Skeletal muscle satellite cell (primary cell): ENCODE results near the gene MIEF2.

ENCODE experiments used
- H3K27me3 ChIP-seq: 2 replicates; pipeline ENCODE4 v1.7.0; 2013; ENCODE audit warnings: low read length; ENCODE audit not compliant: control insufficient read depth, insufficient read depth
- H3K36me3 ChIP-seq: 2 replicates; pipeline ENCODE4 v1.7.0; 2013; ENCODE audit warnings: mild to moderate bottlenecking, control low read depth, low read length; ENCODE audit not compliant: insufficient read depth
- H3K4me1 ChIP-seq: 2 replicates; pipeline ENCODE4 v1.7.0; 2013; ENCODE audit warnings: low read length; ENCODE audit not compliant: control insufficient read depth, insufficient read depth
- H3K4me2 ChIP-seq: 2 replicates; pipeline ENCODE4 v1.7.0; 2013; ENCODE audit warnings: mild to moderate bottlenecking, low read length
- H3K4me3 ChIP-seq: 2 replicates; pipeline ENCODE4 v1.7.0; 2013; ENCODE audit warnings: low read length
- H3K9ac ChIP-seq: 2 replicates; pipeline ENCODE4 v1.7.0; 2013; ENCODE audit warnings: mild to moderate bottlenecking, low read depth, low read length, moderate library complexity
- H3K9me3 ChIP-seq: replicated peaks from 2 replicates; pipeline ENCODE4 v1.7.0; 2013; ENCODE audit warnings: mild to moderate bottlenecking, control low read depth, low read length

Gene MIEF2

DNA sequence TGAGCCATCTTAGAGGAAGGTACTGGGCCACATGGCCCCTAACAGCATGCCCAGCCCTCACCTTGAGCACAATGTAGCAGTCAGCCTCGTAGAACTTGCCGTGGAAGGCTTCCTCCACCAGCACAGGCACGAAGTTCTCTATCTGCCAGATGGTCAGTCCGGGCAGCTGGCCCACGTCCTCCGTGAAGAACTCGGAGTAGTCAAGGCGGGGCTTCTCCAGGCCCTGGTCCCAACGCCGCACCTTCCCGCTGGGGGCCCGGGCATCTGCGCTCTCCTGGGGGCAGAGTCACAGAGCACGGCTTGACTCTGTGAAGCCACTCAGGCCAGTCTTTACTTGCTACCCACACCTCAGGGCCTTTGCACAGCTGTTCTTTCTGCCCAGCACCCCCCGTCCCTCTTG, 9.3 kb upstream of the MIEF2 start:
- Histone ChIP-seq H3K4me3 (no peak overlapping the region), H3K4me2 (no peak overlapping the region), H3K27me3 (no peaks in the 10 kb centered on the region), H3K9me3 (no peaks in the 10 kb centered on the region), H3K9ac (no peak overlapping the region), H3K4me1 (no peaks in the 10 kb centered on the region), H3K36me3 (peaks cover 95% of the 10 kb centered on the region)

GRCh38 chr17:18252160-18252559, 8.3 kb upstream of the MIEF2 start:
- H3K4me1 ChIP-seq = peaks cover 7% of the 10 kb centered on the region
- H3K4me2 ChIP-seq = no peak overlapping the region
- no peaks in the 10 kb centered on the region for H3K27me3 ChIP-seq
- no peaks in the 10 kb centered on the region for H3K9me3 ChIP-seq
- H3K4me3 ChIP-seq = no peak overlapping the region
- H3K36me3 ChIP-seq = peaks cover 95% of the 10 kb centered on the region
- no peak overlapping the region for H3K9ac ChIP-seq

- Histone ChIP-seq H3K4me2 (no peak overlapping the region), H3K9ac (no peak overlapping the region), H3K4me3 (no peak overlapping the region), H3K4me1 (peaks cover 12% of the 10 kb centered on the region), H3K27me3 (no peaks in the 10 kb centered on the region), H3K9me3 (no peaks in the 10 kb centered on the region), H3K36me3 (peaks cover 84% of the 10 kb centered on the region)
Measured at GRCh38 chr17:18253187-18253884, 7.1 kb upstream of the MIEF2 start.

GRCh38 chr17:18253947-18254821, 6.3 kb upstream of the MIEF2 start:
- no peaks in the 10 kb centered on the region for H3K27me3 ChIP-seq
- no peaks in the 10 kb centered on the region for H3K9me3 ChIP-seq
- peaks cover 76% of the 10 kb centered on the region for H3K36me3 ChIP-seq
- H3K4me2 ChIP-seq = no peak overlapping the region
- peaks cover 17% of the 10 kb centered on the region for H3K4me1 ChIP-seq
- no peak overlapping the region for H3K9ac ChIP-seq
- H3K4me3 ChIP-seq = no peak overlapping the region

- Histone ChIP-seq H3K4me3 (no peak overlapping the region), H3K4me1 (peaks cover 24% of the 10 kb centered on the region), H3K4me2 (no peak overlapping the region), H3K27me3 (no peaks in the 10 kb centered on the region), H3K36me3 (peaks cover 70% of the 10 kb centered on the region), H3K9ac (no peak overlapping the region), H3K9me3 (no peaks in the 10 kb centered on the region)
Measured at GRCh38 chr17:18254888-18255649, 5.4 kb upstream of the MIEF2 start.

DNA sequence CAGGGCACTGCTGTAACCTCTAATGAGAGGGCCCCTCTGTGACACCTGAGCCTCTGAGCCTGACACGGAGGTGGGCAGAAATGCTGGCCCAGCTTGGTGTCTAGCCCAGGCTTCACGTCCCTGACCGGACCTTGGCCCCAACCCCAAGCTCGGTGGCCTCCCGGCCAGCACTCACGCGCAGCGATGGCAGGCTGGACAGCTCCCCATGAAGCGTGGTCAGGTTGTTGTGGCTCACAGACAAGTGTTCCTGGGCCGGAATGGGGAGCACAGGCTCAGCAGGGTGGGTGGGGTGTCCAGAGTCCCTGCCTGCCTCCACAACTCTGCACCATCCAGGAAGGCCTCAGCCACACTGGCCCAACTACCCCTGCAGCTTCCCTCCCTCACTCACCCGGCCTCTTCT, 4.1 kb upstream of the MIEF2 start:
- Histone ChIP-seq H3K9ac (no peak overlapping the region), H3K4me3 (peak overlapping the region; percentile 92), H3K36me3 (peaks cover 57% of the 10 kb centered on the region)

GRCh38 chr17:18256776-18257175, 3.7 kb upstream of the MIEF2 start:
- Histone ChIP-seq H3K27me3 (no peaks in the 10 kb centered on the region), H3K9me3 (no peaks in the 10 kb centered on the region), H3K4me3 (peak overlapping the region; percentile 92), H3K4me2 (peak overlapping the region; percentile 98), H3K9ac (peak overlapping the region; percentile 99), H3K4me1 (peaks cover 33% of the 10 kb centered on the region), H3K36me3 (peaks cover 53% of the 10 kb centered on the region)

More for the DNA sequence above, 4.1 kb upstream of the MIEF2 start:
- H3K4me2 ChIP-seq = peak overlapping the region; percentile 98
- H3K9me3 ChIP-seq = no peaks in the 10 kb centered on the region
- H3K4me1 ChIP-seq = peaks cover 29% of the 10 kb centered on the region
- H3K27me3 ChIP-seq = no peaks in the 10 kb centered on the region

DNA sequence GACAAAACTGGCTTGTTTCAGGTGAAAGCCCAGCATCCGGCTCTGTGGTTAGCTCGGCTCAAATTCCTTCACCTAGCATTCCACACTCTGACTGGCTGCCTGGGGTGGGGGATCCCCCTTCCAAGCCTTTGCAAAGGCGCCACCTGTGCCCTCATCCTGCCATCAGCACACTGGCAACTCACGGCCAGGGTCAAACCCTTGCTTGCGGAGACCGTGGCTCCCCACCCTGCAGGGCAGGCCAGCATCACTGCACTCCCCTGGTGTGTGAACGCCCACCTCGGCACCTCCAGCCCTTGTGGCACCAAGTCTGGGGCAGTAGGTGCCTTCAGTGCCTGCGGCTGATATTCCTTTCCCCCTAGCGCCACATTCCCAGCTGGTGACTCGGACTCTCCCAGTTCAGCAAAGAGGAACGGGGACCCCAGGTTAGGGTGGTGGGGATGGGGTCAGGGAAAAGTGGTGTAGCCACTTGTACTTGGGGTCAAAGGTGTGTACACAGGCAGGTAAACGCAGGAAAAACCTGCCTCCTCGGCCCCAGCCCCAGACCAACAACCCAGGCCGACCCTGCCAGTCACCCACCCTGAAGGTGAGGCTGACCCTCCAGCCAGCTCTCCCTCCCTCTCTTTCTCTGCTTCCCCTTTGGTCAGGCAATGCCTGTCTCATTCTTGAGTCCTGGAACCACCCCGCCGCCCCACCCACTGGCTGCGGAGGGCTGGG, 3.0 kb upstream of the MIEF2 start:
- peak overlapping the region; percentile 92 for H3K4me3 ChIP-seq
- H3K36me3 ChIP-seq = peaks cover 47% of the 10 kb centered on the region
- H3K4me1 ChIP-seq = peaks cover 38% of the 10 kb centered on the region
- peak overlapping the region; percentile 98 for H3K4me2 ChIP-seq
- H3K9ac ChIP-seq = peak overlapping the region; percentile 99
- no peaks in the 10 kb centered on the region for H3K9me3 ChIP-seq
- no peaks in the 10 kb centered on the region for H3K27me3 ChIP-seq

DNA sequence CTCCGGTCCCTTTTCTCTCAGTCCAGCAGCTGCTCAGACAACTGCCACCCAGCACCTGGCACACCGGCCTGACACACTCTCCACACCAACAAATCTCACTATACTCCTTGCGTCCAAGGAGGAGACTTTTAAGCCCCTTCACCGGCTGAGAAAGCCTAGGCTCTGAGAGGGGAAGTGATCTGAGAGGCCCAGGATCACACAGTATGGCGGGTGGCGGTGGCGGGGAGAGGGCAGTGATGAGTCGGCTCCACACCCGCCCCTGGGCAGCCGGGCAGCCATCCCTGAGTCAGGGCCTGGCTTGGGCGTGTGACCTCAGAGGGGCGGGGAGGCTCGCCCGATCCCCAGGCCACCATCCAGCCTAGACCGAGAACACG, 2.5 kb upstream of the MIEF2 start:
- H3K9me3 ChIP-seq = no peaks in the 10 kb centered on the region
- H3K27me3 ChIP-seq = no peaks in the 10 kb centered on the region
- peak overlapping the region; percentile 92 for H3K4me3 ChIP-seq
- peaks cover 42% of the 10 kb centered on the region for H3K36me3 ChIP-seq
- H3K4me1 ChIP-seq = peaks cover 38% of the 10 kb centered on the region
- H3K4me2 ChIP-seq = peak overlapping the region; percentile 98
- H3K9ac ChIP-seq = peak overlapping the region; percentile 99

GRCh38 chr17:18258356-18259038, 2.0 kb upstream of the MIEF2 start, which contains the start of gene FLII:
Gene FLII, minus strand, starts transcription at chr17:18258738. Its CDS starts 48 bp downstream, at chr17:18258690.
- no peaks in the 10 kb centered on the region for H3K27me3 ChIP-seq
- peaks cover 42% of the 10 kb centered on the region for H3K36me3 ChIP-seq
- H3K4me1 ChIP-seq = peaks cover 38% of the 10 kb centered on the region
- H3K4me3 ChIP-seq = peak within 1 kb of the TSS; percentile 92
- H3K9me3 ChIP-seq = no peaks in the 10 kb centered on the region
- peak within 1 kb of the TSS; percentile 98 for H3K4me2 ChIP-seq
- peak within 1 kb of the TSS; percentile 99 for H3K9ac ChIP-seq
